Fibroblast of lung (primary cell): Measurements from ENCODE around the gene REEP1. TPM values are rescaled to one million over a fixed set of nuclear protein-coding genes. Genes with fewer than 3 reads are reported as not detected.

Source experiments
- DNase-seq, 2 donors: peaks; one replicate each; pipeline versions ENCODE4 v3.0.0 to v3.0.0-alpha.2; 2010; ENCODE audit warnings: low read depth in 2 of 2
- H2AFZ ChIP-seq: 2 replicates; pipeline ENCODE4 v1.5.1; 2012; ENCODE audit warnings: low read length, control low read depth, inconsistent platforms
- H3K27ac ChIP-seq: 2 replicates; pipeline ENCODE4 v1.5.1; 2011; ENCODE audit warnings: low read length, control low read depth; ENCODE audit not compliant: insufficient read depth
- H3K27me3 ChIP-seq: 2 replicates; pipeline ENCODE4 v1.5.1; 2011; ENCODE audit warnings: mild to moderate bottlenecking, low read length; ENCODE audit not compliant: control insufficient read depth, insufficient read depth
- H3K36me3 ChIP-seq: 2 replicates; pipeline ENCODE4 v1.5.1; 2011; ENCODE audit warnings: low read length; ENCODE audit not compliant: control insufficient read depth, insufficient read depth
- H3K4me1 ChIP-seq: 2 replicates; pipeline ENCODE4 v1.5.1; 2011; ENCODE audit warnings: low read length; ENCODE audit not compliant: control insufficient read depth, insufficient read depth; ENCODE audit errors: extremely low read depth
- H3K4me2 ChIP-seq: 2 replicates; pipeline ENCODE4 v1.5.1; 2011; ENCODE audit warnings: low read length, control low read depth; ENCODE audit not compliant: insufficient read depth; ENCODE audit errors: extremely low read depth
- H3K4me3 ChIP-seq, 4 experiments: fragments of 200-600 bp in 1 of 4; sonication (generic) in 1 of 4; replicated peaks in 1 of 4; 2 replicates each; pipeline ENCODE4 v1.5.1; 2011 to 2016; ENCODE audit warnings: low read length in 4 of 4, low read depth in 3 of 4, mild to moderate bottlenecking in 3 of 4, control low read depth in 2 of 4, inconsistent platforms in 1 of 4, mixed read lengths in 1 of 4; ENCODE audit not compliant: insufficient read depth in 1 of 4; ENCODE audit errors: control extremely low read depth in 1 of 4
- H3K79me2 ChIP-seq: 2 replicates; pipeline ENCODE4 v1.5.1; 2012; ENCODE audit warnings: mild to moderate bottlenecking, low read length, inconsistent platforms; ENCODE audit not compliant: control insufficient read depth, insufficient read depth
- H3K9ac ChIP-seq: 2 replicates; pipeline ENCODE4 v1.5.1; 2011; ENCODE audit warnings: mild to moderate bottlenecking, low read length, control low read depth; ENCODE audit not compliant: insufficient read depth
- H3K9me3 ChIP-seq: 2 replicates; pipeline ENCODE4 v1.5.1; 2012; ENCODE audit warnings: low read depth, low read length; ENCODE audit not compliant: control insufficient read depth, insufficient read depth
- H4K20me1 ChIP-seq: 2 replicates; pipeline ENCODE4 v1.5.1; 2011; ENCODE audit warnings: low read length; ENCODE audit not compliant: control insufficient read depth, insufficient read depth; ENCODE audit errors: extremely low read depth
- EZH2 ChIP-seq: IDR thresholded peaks from 2 replicates; pipeline ENCODE4 v1.5.1; 2012; ENCODE audit warnings: low read length, control low read depth, mild to moderate bottlenecking; ENCODE audit errors: missing control alignments
- polyA plus RNA-seq, 2 donors: library from polyadenylated mRNA; depleted of rRNA in 1 of 2; stranded (reverse) in 1 of 2; unstranded in 1 of 2; fragments of >200 nt; gene quantifications; 2 replicates each; pipeline ENCODE4 v1.2.1, GENCODE V29; 2011 to 2012; ENCODE audit warnings: missing spikeins in 1 of 2
- total RNA-seq: library from RNA; depleted of rRNA; stranded (reverse); fragments of >200 nt; gene quantifications from 2 replicates; pipeline ENCODE4 v1.2.1, GENCODE V29; 2014
- TF ChIP-seq, protein P1 (sequence below), 2 donors: IDR thresholded peaks in 1 of 2; conservative IDR thresholded peaks in 1 of 2; 1 replicate in 1 of 2; 2 replicates in 1 of 2; pipeline ENCODE4 v1.5.1; 2011 to 2012; ENCODE audit warnings: low read length in 2 of 2, control low read depth in 1 of 2, inconsistent platforms in 1 of 2, low read depth in 1 of 2, mild to moderate bottlenecking in 1 of 2

REEP1 gene
- total and polyA plus RNA-seq, 2 donors (not counting 1 experiment from before 2014, with no cell fraction given), result 0.02 TPM; not detected in 1

DNA sequence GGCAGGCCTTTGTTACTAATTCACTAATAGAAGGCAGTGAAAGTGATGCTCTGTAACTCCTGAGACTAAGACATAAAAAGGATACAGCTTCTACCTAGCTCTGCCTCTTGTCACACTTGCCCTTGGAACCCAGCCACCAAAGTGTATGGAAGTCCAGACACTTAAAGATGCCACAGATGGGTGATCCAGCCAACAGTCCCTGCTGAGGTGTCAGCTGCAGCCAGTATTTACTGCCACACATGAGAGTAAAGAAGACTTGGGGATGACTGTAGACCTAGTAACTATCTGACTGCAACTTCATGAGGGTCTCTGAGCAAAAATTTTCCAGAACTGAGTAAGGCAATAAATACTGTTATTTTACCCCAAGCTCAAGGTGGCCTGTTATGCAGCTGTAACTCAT, 151.0 kb downstream of the REEP1 start:
- Histone ChIP-seq H3K27me3 (no peaks in the 10 kb centered on the region), H3K4me1 (no peaks in the 10 kb centered on the region), H3K27ac (no peak overlapping the region), H2AFZ (no peak overlapping the region), H3K4me2 (no peak overlapping the region), H3K4me3 (no peak overlapping the region), H3K36me3 (no peaks in the 10 kb centered on the region), H3K9me3 (no peaks in the 10 kb centered on the region), H3K9ac (no peak overlapping the region), H3K79me2 (peaks cover 91% of the 10 kb centered on the region), H4K20me1 (no peaks in the 10 kb centered on the region)
- TF ChIP-seq, protein P1, sequence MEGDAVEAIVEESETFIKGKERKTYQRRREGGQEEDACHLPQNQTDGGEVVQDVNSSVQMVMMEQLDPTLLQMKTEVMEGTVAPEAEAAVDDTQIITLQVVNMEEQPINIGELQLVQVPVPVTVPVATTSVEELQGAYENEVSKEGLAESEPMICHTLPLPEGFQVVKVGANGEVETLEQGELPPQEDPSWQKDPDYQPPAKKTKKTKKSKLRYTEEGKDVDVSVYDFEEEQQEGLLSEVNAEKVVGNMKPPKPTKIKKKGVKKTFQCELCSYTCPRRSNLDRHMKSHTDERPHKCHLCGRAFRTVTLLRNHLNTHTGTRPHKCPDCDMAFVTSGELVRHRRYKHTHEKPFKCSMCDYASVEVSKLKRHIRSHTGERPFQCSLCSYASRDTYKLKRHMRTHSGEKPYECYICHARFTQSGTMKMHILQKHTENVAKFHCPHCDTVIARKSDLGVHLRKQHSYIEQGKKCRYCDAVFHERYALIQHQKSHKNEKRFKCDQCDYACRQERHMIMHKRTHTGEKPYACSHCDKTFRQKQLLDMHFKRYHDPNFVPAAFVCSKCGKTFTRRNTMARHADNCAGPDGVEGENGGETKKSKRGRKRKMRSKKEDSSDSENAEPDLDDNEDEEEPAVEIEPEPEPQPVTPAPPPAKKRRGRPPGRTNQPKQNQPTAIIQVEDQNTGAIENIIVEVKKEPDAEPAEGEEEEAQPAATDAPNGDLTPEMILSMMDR (conservative IDR thresholded peaks at IDR 0.05 in 1 of 2, IDR thresholded peaks at IDR 0.05 in 1 of 2; ENCODE audit: low read depth in 1 of 2, low read length in 2 of 2), result no peak
- TF ChIP-seq EZH2, result no peak
- DNase-seq, result no peak

DNA sequence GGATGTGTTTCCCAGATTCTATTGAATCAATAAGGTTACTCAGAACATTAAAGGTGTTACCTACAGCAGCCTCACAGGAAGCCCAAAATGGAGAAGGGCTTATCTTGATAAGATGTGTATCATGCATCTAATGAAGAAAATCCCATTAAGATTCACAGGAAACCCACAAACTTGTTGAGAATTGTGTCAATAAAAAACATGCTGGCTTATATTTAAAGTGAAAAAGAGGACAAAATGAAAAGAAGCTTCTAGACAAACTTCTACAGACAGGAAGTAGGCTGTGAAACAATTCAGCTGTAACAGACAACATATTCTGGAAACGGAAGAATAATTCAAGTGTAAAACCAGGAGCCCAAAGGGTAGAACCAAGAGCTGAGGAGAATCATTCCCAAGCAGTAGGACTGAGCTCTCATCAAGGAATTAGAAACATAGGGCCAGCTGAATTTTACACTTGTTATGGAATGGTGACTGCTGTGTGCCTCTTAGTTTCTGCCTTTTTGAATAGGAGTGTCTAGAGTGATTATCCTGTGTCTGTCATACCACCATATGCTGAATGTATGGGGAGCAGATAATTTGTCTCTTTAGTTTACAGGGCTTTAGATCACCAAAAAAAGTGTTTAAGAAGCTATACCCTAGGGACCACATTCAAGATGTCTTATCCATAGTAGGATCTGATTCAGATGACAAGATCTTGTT, 151.8 kb downstream of the REEP1 start:
- no peaks in the 10 kb centered on the region for H4K20me1 ChIP-seq
- H3K4me2 ChIP-seq, result no peak overlapping the region
- no peak overlapping the region for H3K9ac ChIP-seq
- H3K27ac ChIP-seq, result no peak overlapping the region
- H3K4me3 ChIP-seq, result no peak overlapping the region
- H3K79me2 ChIP-seq, result peaks cover 89% of the 10 kb centered on the region
- no peaks in the 10 kb centered on the region for H3K4me1 ChIP-seq
- H3K9me3 ChIP-seq, result no peaks in the 10 kb centered on the region
- no peak for TF ChIP-seq EZH2
- TF ChIP-seq, protein P1 (conservative IDR thresholded peaks at IDR 0.05 in 1 of 2, IDR thresholded peaks at IDR 0.05 in 1 of 2; ENCODE audit: low read depth in 1 of 2, low read length in 2 of 2), result no peak
- no peak overlapping the region for H2AFZ ChIP-seq
- DNase-seq, result no peak
- H3K27me3 ChIP-seq, result no peaks in the 10 kb centered on the region
- H3K36me3 ChIP-seq, result no peaks in the 10 kb centered on the region

DNA sequence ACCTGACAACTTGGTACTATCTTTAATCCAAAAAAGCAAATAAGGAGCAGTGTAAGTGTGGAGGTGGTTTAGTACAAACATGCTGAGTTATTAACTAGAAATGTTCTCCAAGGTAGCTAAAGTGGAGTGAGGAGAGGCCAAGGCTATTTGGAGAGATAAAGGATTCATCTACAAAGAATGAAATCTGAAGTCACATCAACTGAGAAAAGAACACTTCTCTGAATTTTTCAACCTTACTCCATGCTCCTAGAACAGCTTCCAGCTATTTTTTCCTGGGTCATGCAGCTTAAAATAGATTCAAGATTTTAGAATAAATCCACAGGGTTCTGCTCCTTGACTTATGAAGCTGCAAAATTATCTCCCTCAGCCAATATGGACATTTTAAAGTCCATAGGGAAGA, 160.8 kb downstream of the REEP1 start:
- no peaks in the 10 kb centered on the region for H4K20me1 ChIP-seq
- H3K4me1 ChIP-seq, result no peaks in the 10 kb centered on the region
- H3K4me3 ChIP-seq, result no peak overlapping the region
- H3K79me2 ChIP-seq, result peaks cover 8% of the 10 kb centered on the region
- H3K4me2 ChIP-seq, result no peak overlapping the region
- peaks cover 2% of the 10 kb centered on the region for H3K36me3 ChIP-seq
- H3K27me3 ChIP-seq, result no peaks in the 10 kb centered on the region
- no peak overlapping the region for H3K9ac ChIP-seq
- H3K27ac ChIP-seq, result no peak overlapping the region
- TF ChIP-seq, protein P1 (conservative IDR thresholded peaks at IDR 0.05 in 1 of 2, IDR thresholded peaks at IDR 0.05 in 1 of 2; ENCODE audit: low read depth in 1 of 2, low read length in 2 of 2), result no peak
- no peak for TF ChIP-seq EZH2
- H3K9me3 ChIP-seq, result no peaks in the 10 kb centered on the region
- DNase-seq, result peak in 1 of 2 donors; percentile 36
- H2AFZ ChIP-seq, result no peak overlapping the region
